ENCODE results near the gene ADSL. TPM values are rescaled to one million over a fixed set of nuclear protein-coding genes. Genes with fewer than 3 reads are reported as not detected.

Gene ADSL
- total RNA-seq, 2 experiments from 2014 or later, result 117 to 137 TPM

- peaks cover 75% of the 10 kb centered on the region for H3K36me3 ChIP-seq (ENCODE audit: insufficient read depth, low read length)
- H3K4me2 ChIP-seq (ENCODE audit: low read length), result peak overlapping the region; percentile 93
- TF ChIP-seq CTCF (conservative IDR thresholded peaks at IDR 0.05; ENCODE audit: low read length) (no peak), EZH2phosphoT487 (IDR thresholded peaks at IDR 0.05; ENCODE audit: borderline replicate concordance, low read depth, low read length) (no peak)
- peak overlapping the region; percentile 98 for H3K27ac ChIP-seq (ENCODE audit: low read depth, low read length, poor library complexity, severe bottlenecking)
- DNase-seq (ENCODE audit: low spot score), result peak; percentile 72
- ChIA-PET POLR2A (interaction anchor here (0.6 to 2.1 kb wide), 2 partner anchors 22 to 68 kb away, joined by 4 to 13 read pairs; no protein-coding TSS in a partner anchor), CTCF (ENCODE audit: unreplicated experiment) (no interaction called here)
- no peak overlapping the region for H2AFZ ChIP-seq (ENCODE audit: low read length)
- H4K20me1 ChIP-seq (ENCODE audit: insufficient read depth, low read length), result no peaks in the 10 kb centered on the region
- H3K79me2 ChIP-seq (ENCODE audit: insufficient read depth, low read depth, low read length), result peaks cover 3% of the 10 kb centered on the region; the same call in 1 of the 2 replicates
- no peaks in the 10 kb centered on the region for H3K9me2 ChIP-seq (ENCODE audit: insufficient read depth, low read length)
- BruUV-seq (replicated peaks), result no TSS peak
- H3K4me1 ChIP-seq (ENCODE audit: insufficient read depth, low read length, poor library complexity, severe bottlenecking), result peaks cover 88% of the 10 kb centered on the region
- H3K4me3 ChIP-seq (ENCODE audit: low read depth, low read length, poor library complexity, severe bottlenecking), result peak overlapping the region; percentile 61
- intact Hi-C loops (cut with micrococcal nuclease; ENCODE audit: unreplicated experiment), result loop anchor here (1.0 to 2.0 kb wide), 3 partner anchors 22 to 223 kb away; partner anchors contain the start of gene MRTFA
- H3K9me3 ChIP-seq (ENCODE audit: low read length), result no peaks in the 10 kb centered on the region
Measured at GRCh38 chr22:40413873-40414272, 67.6 kb downstream of the ADSL start.

GRCh38 chr22:40414311-40414710 is 68.0 kb downstream of the ADSL start:
- Histone ChIP-seq H3K9me2 (ENCODE audit: insufficient read depth, low read length) (no peaks in the 10 kb centered on the region), H3K4me1 (ENCODE audit: insufficient read depth, low read length, poor library complexity, severe bottlenecking) (peaks cover 92% of the 10 kb centered on the region), H3K79me2 (ENCODE audit: insufficient read depth, low read depth, low read length) (peaks cover 3% of the 10 kb centered on the region; the same call in 1 of the 2 replicates), H2AFZ (ENCODE audit: low read length) (no peak overlapping the region), H3K9me3 (ENCODE audit: low read length) (no peaks in the 10 kb centered on the region), H3K36me3 (ENCODE audit: insufficient read depth, low read length) (peaks cover 75% of the 10 kb centered on the region), H3K4me3 (ENCODE audit: low read depth, low read length, poor library complexity, severe bottlenecking) (peak overlapping the region; percentile 61), H4K20me1 (ENCODE audit: insufficient read depth, low read length) (no peaks in the 10 kb centered on the region), H3K4me2 (ENCODE audit: low read length) (peak overlapping the region; percentile 93), H3K27ac (ENCODE audit: low read depth, low read length, poor library complexity, severe bottlenecking) (peak overlapping the region; percentile 98)
- BruUV-seq (replicated peaks), result TSS peak; percentile 66
- POLR2A ChIA-PET, result interaction anchor here (0.6 to 2.1 kb wide), 2 partner anchors 22 to 69 kb away, joined by 4 to 13 read pairs; no protein-coding TSS in a partner anchor
- peak; percentile 35 for DNase-seq (ENCODE audit: low spot score)
- TF ChIP-seq EZH2phosphoT487 (IDR thresholded peaks at IDR 0.05; ENCODE audit: borderline replicate concordance, low read depth, low read length) (no peak), CTCF (conservative IDR thresholded peaks at IDR 0.05; ENCODE audit: low read length) (no peak)
- CTCF ChIA-PET (ENCODE audit: unreplicated experiment), result interaction anchor here (1.4 kb wide), 1 partner anchor 23 kb away, joined by 6 read pairs; no protein-coding TSS in a partner anchor
- intact Hi-C loops (cut with micrococcal nuclease; ENCODE audit: unreplicated experiment), result loop anchor here (1.0 to 2.0 kb wide), 3 partner anchors 22 to 222 kb away; partner anchors contain the start of gene MRTFA
